ENCODE results near the gene WWC2. TPM values are rescaled to one million over a fixed set of nuclear protein-coding genes. Genes with fewer than 3 reads are reported as not detected.

Gene WWC2
- 39.8 and 62.1 TPM in 2 replicates for total RNA-seq

DNA sequence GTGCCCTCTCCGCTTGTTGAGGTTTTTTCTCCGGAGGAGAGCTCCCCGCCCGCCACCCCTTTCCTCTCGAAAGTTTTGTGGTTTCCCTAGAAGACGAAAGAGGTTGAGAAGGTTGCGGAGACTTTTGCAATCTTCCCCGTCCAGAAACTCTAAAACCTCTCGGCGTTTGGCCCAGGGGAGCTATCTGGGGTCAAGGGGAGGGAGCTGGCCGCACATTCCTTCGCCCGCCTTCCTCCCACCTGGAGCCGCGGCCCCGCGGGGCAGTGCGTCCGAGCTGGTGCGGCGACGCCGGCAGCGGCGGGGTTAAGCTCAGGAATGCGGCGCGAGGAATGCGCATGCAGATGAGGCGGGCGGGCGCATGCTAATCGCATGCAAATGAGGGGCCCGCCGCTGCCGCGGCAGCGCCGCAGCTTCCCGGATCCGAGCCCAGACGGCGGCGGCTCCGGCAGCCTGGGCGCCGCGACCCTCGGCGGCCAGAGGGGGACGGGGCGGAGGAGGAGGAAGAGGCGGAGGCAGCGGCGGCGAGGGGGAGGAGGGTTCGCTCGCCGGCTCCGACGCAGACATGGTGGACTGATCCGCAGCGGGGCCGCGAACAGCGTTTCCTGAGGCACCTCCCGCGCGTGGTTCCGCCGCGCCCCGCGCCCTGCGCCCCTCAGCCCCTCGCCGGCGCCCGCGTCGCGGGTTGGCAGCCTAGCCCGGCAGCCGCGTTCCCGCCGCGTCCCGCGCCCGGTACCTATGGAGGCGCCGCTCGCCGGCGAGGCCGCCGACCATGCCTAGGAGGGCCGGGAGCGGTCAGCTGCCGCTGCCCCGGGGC is at the start of gene WWC2:
WWC2 (plus strand) TSS at position 535 of the 814 bp plus-strand sequence; CDS start at position 770, 235 bp downstream.

GRCh38 chr4:183320211-183321059 is 221.4 kb downstream of the WWC2 start, which contains the start of gene CLDN22:
Gene CLDN22 (minus strand): TSS chr4:183320276. CDS start chr4:183320218, 58 bp downstream.

DNA sequence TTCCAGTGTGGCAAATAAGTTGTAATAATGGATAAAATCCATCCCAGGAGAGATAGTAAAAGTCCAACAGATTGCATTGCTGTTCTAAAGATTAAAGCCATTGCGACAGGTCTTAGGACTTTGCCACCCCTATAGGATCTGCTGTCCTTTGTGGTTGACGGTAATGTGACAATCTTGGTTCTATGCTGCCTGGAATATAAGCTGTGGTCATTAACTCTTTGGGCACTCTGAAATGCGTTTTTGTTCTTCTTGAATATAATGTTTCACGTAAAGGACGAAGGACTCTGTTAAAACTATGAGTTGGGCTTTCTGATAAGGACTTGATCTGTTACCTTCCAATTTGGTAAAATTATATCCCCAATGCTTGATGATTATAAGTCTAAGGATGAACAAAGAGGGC is 223.3 kb downstream of the WWC2 start, which contains the start of gene CLDN24:
CLDN24 (minus strand) TSS at position 101 of the 400 bp plus-strand sequence; CDS start at position 101, 0 bp downstream.

Other genes with a start within 250 kb of the WWC2 start
- gene DCTD, start 181.9 kb upstream of the WWC2 start, total RNA-seq = 102 and 108 TPM in 2 replicates
- gene CLDN22, start 221.0 kb downstream of the WWC2 start, total RNA-seq = under 0.01 TPM in 1 of 2 replicates, not detected in the other
- not detected in 2 replicates for gene CLDN24, start 223.2 kb downstream of the WWC2 start, total RNA-seq

Measured in smooth muscle cell of the pulmonary artery (primary cell).